HFF-Myc (cell line): ENCODE results near the gene CELF5.
"Not testable (repeated sequence)": the region's sequence is repeated elsewhere in the genome, so short reads cannot be mapped to it uniquely, and the experiment has no call there.

Experiments
- DNase-seq: peaks from one replicate; pipeline ENCODE4 v3.0.0-alpha.2; 2011; ENCODE audit warnings: low read depth; ENCODE audit errors: extremely low read depth
- H3K4me3 ChIP-seq: replicated peaks from 2 replicates; pipeline ENCODE4 v1.5.1; 2011; ENCODE audit warnings: low read depth, mild to moderate bottlenecking, control low read depth, low read length
- TF ChIP-seq, protein P1 (sequence below): IDR thresholded peaks from 2 replicates; pipeline ENCODE4 v1.5.1; 2012; ENCODE audit warnings: mild to moderate bottlenecking, low read depth, low read length, control low read depth; ENCODE audit errors: missing control alignments

CELF5 gene

DNA sequence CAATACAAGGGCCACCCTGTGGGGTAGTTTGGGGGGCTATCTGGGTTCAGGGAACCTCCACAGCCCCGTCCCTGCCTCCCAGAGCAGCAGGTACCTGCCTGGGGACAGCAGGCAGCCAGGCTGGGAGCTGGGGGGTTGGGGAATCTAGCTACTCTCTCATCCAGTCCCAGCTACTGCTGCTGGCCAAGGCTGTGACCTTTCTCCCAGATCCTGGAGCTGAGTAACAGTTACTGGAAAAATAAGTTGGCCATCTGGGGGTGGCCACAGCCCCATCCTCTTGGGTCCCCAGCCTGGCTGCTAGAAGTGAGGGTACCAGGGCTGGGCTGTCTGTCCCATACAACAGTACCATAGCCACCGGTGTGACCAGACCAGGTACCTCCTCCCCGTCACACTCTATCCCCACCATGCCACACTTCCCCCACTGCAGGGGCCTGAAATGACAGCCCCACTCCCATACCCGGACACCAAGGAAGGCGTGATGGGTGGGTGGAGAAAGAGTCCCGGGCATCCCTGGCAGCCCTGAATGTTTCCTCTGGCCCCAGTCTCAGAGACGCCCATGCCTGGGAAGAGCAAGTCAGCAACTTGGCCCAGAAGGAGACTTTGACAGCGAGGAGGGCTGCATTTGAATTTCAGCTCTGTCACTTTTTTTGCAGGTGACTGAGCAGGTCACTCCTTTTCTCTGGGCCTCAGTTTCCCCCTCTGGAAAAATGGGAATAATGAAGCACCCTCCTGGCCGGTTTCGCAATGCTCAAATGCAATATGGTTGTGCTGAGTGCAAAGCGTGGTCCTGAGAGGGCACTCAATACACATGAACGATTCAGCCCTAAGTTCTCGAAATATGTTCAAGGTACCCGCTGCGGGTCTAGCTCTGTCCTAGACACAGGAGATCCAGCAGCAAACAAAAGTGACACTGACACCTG lies 111.2 kb downstream of the CELF5 start:
- DNase-seq: no peak
- H3K4me3 ChIP-seq: no peak overlapping the region
- TF ChIP-seq, protein P1, sequence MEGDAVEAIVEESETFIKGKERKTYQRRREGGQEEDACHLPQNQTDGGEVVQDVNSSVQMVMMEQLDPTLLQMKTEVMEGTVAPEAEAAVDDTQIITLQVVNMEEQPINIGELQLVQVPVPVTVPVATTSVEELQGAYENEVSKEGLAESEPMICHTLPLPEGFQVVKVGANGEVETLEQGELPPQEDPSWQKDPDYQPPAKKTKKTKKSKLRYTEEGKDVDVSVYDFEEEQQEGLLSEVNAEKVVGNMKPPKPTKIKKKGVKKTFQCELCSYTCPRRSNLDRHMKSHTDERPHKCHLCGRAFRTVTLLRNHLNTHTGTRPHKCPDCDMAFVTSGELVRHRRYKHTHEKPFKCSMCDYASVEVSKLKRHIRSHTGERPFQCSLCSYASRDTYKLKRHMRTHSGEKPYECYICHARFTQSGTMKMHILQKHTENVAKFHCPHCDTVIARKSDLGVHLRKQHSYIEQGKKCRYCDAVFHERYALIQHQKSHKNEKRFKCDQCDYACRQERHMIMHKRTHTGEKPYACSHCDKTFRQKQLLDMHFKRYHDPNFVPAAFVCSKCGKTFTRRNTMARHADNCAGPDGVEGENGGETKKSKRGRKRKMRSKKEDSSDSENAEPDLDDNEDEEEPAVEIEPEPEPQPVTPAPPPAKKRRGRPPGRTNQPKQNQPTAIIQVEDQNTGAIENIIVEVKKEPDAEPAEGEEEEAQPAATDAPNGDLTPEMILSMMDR: no peak

- TF ChIP-seq, protein P1: no peak
- no peak for DNase-seq
- H3K4me3 ChIP-seq: no peak overlapping the region
Observed at GRCh38 chr19:3336351-3336679, 111.9 kb downstream of the CELF5 start.

DNA sequence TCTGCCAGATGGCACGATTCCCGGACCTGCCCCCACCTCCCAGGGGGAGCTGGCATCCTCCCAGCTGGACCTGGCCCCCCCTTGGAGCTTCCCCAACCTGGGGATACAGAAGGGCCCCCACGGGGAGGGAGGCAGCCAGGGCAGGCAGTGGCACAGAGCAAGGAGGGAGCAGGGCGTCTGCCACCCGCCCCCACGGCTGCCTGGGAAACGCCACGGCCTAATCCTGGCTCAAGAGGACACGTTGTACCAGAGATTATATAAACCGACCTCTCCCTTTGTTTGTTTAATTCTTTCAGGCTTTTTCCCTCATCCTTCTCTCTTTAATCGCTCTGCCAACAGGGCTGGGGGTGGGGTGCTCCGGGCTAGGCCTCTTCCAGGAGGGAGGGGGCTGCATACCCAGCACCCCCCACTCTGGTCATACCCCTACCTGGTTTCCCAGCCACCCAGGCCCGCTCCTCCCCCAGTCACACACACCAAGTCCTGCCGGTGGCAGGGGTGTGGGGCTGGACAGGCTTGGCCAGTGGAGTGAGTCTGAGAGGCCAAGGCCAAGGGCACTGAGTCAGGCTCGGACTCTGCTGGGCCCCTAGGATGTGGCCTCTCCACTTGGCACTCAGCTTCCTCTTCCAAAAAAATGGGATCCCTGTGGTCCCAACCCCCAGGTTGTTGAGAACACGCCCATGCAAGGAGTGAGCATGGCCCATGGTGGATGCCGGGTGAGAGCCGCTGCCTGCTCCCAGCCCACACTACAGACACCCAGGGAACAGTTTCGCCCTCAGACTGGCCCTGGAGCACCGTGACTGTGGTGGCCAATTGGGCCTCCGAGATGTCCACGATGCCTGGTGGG lies 112.4 kb downstream of the CELF5 start:
- no peak for DNase-seq
- H3K4me3 ChIP-seq: no peak overlapping the region
- TF ChIP-seq, protein P1: no peak

- TF ChIP-seq, protein P1: no peak
- H3K4me3 ChIP-seq: no peak overlapping the region
- DNase-seq: no peak
Observed at GRCh38 chr19:3338541-3339181, 114.2 kb downstream of the CELF5 start.

- TF ChIP-seq, protein P1: no peak
- DNase-seq: no peak
- no peak overlapping the region for H3K4me3 ChIP-seq
Observed at GRCh38 chr19:3340340-3340739, 115.9 kb downstream of the CELF5 start.

DNA sequence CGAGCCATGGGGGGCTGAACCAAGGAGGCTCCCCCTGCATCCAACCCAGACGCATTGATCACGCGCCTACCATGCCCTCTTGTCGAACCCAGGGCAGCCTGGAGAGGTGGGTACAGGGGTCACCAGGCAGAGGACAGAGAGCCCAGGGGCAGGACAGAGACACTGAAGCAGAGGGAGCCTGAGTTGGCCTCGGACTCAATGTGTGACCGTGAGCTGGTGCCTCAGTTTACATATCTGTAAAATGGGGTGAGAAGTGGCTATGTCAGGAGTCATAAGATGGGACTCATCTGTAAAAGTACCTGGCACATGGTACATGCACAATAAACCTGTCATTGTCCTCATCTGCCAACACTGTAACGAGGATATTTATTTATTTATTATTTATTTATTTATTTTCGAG lies 117.8 kb downstream of the CELF5 start:
- TF ChIP-seq, protein P1: no peak
- H3K4me3 ChIP-seq: no peak overlapping the region
- no peak for DNase-seq

DNA sequence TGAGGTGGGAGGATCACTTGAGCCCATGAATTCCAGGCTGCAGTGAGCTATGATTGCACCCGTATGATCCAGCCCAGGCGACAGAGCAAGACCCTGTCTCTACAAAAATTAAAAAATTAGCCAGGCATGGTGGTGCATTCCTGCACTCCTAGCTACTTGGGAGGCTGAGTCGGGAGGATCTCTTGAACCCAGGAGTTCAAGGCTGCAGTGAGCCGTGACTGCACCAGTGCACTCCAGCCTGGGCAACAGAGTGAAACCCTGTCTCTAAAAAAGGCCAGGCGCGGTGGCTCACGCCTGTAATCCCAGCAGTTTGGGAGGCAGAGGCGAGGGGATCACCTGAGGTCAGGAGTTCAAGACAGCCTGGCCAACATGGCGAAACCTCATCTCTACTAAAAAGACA lies 118.5 kb downstream of the CELF5 start:
- DNase-seq, H3K4me3 ChIP-seq: not testable (repeated sequence)
